GM12878 (cell line): ENCODE results near the gene TSPAN7. TPM values are rescaled to one million over a fixed set of nuclear protein-coding genes. Genes with fewer than 3 reads are reported as not detected.

Source experiments
- ATF2 ChIP-seq: IDR thresholded peaks from 2 replicates; pipeline ENCODE4 v1.6.1; 2012; ENCODE audit warnings: low read length, inconsistent platforms
- ATF3 ChIP-seq: IDR thresholded peaks from 2 replicates; pipeline ENCODE4 v1.6.1; 2011; ENCODE audit warnings: low read depth, mild to moderate bottlenecking, low read length, moderate library complexity, borderline replicate concordance; ENCODE audit errors: extremely low read depth
- BHLHE40 ChIP-seq, 2 experiments: fragments of 450-650 bp in 1 of 2; IDR thresholded peaks; 2 replicates each; pipeline ENCODE4 v1.6.1; 2011 to 2017; ENCODE audit warnings: low read depth in 2 of 2, borderline replicate concordance in 1 of 2, improper control_type of control experiment in 1 of 2, low read length in 1 of 2, mild to moderate bottlenecking in 1 of 2
- CHD4 ChIP-seq: fragments of 200-600 bp; sonication (generic); IDR thresholded peaks from 2 replicates; pipeline ENCODE4 v1.6.1; 2016; ENCODE audit warnings: mild to moderate bottlenecking
- HDAC6 ChIP-seq: fragments of 200-600 bp; sonication (generic); IDR thresholded peaks from one replicate; pipeline ENCODE4 v1.8.0; 2017; ENCODE audit warnings: antibody characterized with exemption; ENCODE audit not compliant: unreplicated experiment
- SMARCA5 ChIP-seq: fragments of 450-650 bp; IDR thresholded peaks from 2 replicates; pipeline ENCODE4 v1.6.1; 2017; ENCODE audit warnings: mild to moderate bottlenecking
- YBX1 ChIP-seq: fragments of 450-650 bp; IDR thresholded peaks from 2 replicates; pipeline ENCODE4 v1.6.1; 2016; ENCODE audit warnings: antibody characterized with exemption
- ZBTB11 ChIP-seq: fragments of 450-650 bp; formaldehyde crosslinking; IDR thresholded peaks from 2 replicates; pipeline ENCODE4 v1.5.0; 2022; ENCODE audit warnings: mild to moderate bottlenecking, missing genetic modification characterization
- ZNF274 ChIP-seq: IDR thresholded peaks from one replicate; pipeline ENCODE4 v1.8.0; 2011; ENCODE audit not compliant: insufficient read length, insufficient read depth
- polyA plus RNA-seq, 11 experiments: library from polyadenylated mRNA; depleted of rRNA in 4 of 11; unstranded in 6 of 11; stranded (reverse) in 5 of 11; fragments of >200 nt; fragmentation: Nextera tagmentation in 4 of 11; fragmentation: Illumina TruSeq in 1 of 11; extraction: Ambion mirVana in 4 of 11; extraction: Trizol in 1 of 11; gene quantifications; 1 replicate in 1 of 11; 2 replicates in 10 of 11; pipeline versions ENCODE4 v1.2.1 to v1.2.3, GENCODE V29; 2011 to 2016; ENCODE audit warnings: inconsistent platforms in 2 of 11, missing spikeins in 2 of 11, low read depth in 1 of 11
- total RNA-seq, 4 experiments: library from RNA; depleted of rRNA in 3 of 4; stranded (reverse); fragments of >200 nt in 3 of 4; fragmentation: Illumina TruSeq in 1 of 4; extraction: Trizol in 1 of 4; gene quantifications; 2 replicates each; pipeline versions ENCODE4 v1.2.1 to v1.2.3, GENCODE V29; 2013 to 2021

TSPAN7 gene
- total and polyA plus RNA-seq, 10 of the 15 experiments (the other 5 are each of a cell fraction or from before 2014, with no cell fraction given): 0.04 to 0.77 (median 0.14) TPM; not detected in 4

DNA sequence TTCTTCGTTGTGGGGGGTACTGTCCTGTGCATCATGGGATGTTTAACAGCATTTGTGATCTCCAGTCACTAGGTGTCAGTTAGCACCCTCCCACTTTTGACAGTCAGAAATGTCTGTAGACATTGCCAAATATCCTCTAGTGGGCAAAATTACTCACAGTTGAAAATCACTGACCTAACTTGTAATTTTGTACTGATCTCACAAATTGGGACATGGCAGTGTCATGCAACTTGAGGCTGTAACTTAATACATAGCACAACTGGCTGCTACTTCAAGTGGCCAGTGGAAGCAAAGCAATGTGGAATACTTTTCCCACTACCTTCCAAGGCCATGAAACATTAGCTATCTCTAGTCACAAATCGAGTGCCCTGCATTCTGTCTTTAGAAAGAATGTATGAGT lies 23.2 kb upstream of the TSPAN7 start (continued):
- TF ChIP-seq ATF2 (no peak), CHD4 (no peak), ATF3 (no peak), ZBTB11 (CRISPR knock-in tag) (no peak), HDAC6 (no peak), BHLHE40 (IDR thresholded peaks at IDR 0.05; ENCODE audit: borderline replicate concordance in 1 of 2, low read depth in 2 of 2, low read length in 1 of 2) (no peak), YBX1 (no peak), SMARCA5 (no peak), ZNF274 (no peak)
- TF ChIP-seq, all 136 proteins: peak for 0
